Stimulated activated CD8-positive, alpha-beta memory T cell treated with anti-CD3 and anti-CD28 coated beads, Interleukin-4, amount 100 ng/mL, for 48 hours (primary cell): ENCODE data around the gene NEK6.

Source experiments
- DNase-seq: peaks from one replicate; pipeline ENCODE4 v3.0.0-alpha.2; 2020

The NEK6 gene

DNA sequence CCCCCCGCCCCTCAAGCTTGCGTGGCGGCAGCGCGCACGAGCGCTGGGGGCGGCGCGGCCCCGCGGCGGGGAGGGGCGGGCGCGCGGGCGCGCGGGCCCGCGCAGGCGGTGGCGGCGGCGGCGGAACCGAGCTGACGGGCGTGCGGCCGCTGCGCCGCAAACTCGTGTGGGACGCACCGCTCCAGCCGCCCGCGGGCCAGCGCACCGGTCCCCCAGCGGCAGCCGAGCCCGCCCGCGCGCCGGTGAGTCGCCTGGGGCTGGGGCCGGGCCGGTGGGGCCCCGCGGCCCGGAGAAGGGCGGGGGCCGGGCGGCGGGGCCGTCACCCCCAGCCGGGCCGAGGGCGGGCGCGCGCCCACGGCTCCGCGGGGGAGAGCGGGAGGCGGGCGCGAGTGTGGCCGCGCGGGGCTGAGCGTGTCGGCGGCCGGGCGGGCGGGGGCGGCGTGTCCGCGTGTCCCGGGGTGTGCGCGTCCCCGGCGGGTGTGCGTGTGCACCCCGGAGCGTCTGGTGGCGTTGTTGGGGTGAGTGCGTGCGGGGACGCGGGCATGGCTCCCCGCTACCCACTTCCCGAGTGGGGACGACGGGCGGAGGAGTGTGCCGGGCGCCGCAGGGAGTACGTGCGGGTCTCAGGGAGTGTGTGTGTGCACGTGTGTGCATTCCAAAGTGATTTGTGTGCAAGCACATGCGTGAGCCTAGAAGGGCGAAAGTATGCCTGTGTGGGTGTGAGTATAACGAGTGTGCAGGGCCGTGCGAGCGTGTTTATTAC, at the start of gene NEK6:
TSS of gene NEK6 (plus strand) at position 106 of the 763 bp plus-strand sequence. CDS start 44,016 bp downstream, outside the sequence.
- peak; percentile 45 for DNase-seq

DNA sequence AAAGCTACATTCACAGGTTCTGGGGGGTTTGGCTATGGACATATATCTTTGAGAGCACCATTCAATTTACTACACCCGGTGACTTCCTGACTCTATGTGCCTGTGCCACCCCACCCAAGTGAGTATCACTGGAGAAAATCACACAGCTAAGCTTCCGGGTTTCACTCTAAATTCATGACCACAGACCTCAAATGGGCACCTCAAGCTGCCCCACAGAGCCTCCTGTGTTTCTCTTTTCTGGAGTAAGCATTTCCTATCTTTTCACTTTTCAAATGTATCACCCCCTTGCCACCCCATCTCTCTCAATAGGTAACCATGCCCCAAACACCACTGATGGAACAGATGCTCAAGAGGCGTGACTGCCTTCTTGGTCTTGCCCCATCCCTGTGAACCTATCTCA, 49.2 kb upstream of the NEK6 start:
- DNase-seq: no peak

DNA sequence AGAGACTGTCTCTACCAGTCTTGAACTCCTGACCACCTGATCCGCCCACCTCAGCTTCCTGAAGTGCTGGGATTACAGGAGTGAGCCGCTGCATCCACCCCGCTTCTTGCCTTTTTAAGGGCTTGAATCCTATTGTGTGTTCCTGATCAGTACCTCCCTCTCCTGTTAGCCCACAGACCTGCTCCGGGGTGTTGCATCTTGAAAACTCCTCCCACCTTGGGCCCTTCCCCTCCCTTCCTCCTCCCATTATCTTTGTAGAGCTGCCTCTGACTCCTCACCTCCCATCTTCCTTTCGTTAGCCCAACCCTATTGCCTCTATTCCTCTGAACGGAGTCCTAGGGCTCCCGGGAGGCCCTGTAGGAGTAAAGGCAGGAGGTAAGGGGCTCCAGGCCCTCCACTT, 48.5 kb upstream of the NEK6 start:
- no peak for DNase-seq

DNA sequence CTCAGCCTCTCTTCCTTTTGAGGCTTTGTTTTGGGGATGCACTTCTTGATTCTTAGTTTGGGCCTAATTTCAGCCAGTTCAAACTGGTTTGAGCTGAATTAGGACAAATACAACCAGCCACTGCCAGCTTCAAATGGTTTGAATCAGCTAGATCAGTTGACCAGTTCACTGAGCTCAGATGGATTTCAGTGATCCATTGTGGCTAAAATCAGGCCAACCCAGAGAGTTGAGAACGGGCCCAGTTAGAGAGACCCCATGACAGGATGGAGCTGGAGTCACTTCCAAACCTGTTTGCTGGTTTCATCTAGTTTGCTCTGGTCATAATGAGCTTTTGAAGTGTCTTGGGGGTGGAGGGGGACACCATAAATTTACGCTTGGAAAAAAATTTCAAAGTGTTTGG, 48.0 kb upstream of the NEK6 start:
- DNase-seq: peak; percentile 17

DNA sequence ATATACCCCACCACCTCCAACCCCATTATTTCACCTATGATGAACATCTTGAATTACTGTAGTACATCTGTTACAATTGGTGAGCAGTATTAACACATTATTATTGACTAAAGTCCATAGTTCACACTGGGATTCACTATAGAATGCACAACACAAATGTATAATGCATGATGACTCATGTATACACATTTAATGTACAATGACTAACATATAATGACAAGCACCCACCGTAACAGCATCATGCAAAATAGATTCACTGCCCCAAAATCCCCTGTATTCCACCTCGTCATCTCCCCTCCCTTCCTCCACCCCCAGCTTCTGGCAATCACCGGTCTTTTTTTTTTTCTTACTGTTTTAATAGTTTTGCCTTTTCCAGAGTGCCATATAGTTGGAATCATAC, 47.1 kb upstream of the NEK6 start:
- no peak for DNase-seq

DNA sequence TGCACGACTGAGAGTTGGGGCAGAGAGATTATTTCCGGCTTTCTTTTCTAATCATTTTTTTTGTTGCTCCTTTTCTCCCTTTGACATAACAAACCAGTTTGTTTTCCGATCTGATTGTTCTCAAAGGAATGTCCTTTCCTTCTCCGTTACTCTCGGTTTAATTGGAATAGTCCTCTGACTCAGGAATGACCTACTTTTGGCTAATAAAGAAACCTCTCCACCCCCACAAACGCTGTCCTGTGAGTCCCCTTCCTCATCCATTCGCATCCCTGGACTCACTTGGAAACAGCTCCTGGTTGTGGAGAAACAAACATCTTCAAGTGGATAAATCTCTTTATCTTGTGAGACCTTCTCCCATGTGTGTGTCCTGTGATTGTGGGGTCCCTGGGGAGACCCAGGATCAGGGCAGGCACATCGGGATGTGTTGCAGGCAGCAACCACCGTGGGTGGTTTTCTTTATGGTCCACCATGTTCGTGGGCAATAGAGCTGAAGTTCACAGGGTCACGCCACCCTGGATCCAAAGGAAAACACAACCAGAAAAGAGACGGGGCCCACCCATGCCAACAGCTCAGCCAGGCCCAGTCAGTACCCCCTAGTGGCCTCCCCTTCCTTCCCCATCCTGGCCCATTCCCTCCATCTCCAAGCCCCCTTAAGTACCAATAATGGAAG, 45.2 kb upstream of the NEK6 start:
- DNase-seq: no peak

DNA sequence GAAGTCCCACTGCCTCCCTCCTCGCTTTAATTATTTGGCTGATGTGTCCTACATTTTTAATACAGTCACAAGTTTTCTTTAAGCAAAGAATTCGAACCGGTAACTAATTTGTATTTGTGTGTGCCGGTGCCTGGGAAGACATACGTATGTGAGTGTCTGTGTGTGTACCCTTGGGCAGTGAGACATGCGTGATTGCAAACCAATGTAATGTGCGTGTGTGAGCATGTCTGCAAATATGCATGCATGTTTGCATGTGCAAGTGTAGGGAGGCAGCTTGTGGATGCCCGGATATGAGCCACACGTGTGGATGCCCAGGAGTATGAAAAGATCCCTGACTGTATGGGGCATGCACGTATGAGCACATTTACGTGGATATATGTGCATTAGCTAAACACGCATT, 44.4 kb upstream of the NEK6 start:
- DNase-seq: no peak

DNA sequence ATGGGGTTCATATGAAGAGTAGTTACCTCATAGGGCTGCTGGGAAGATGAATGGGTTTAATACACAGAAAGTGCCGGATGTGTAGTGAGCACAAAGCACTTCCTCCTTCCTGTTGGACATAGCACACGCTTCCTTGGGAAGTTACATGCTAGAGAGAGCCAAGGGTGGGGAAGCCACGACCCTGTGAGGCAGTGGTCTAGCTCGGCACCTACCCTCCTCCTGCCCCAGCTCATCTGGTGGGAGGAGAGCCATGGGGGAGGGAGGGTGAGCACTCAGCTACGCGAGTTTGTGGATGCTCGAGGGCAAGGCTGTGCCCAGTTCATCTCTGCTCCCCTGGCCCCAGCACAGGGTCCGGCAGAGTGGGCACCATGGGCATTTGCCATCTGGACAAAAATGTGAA, 43.6 kb upstream of the NEK6 start:
- no peak for DNase-seq

DNA sequence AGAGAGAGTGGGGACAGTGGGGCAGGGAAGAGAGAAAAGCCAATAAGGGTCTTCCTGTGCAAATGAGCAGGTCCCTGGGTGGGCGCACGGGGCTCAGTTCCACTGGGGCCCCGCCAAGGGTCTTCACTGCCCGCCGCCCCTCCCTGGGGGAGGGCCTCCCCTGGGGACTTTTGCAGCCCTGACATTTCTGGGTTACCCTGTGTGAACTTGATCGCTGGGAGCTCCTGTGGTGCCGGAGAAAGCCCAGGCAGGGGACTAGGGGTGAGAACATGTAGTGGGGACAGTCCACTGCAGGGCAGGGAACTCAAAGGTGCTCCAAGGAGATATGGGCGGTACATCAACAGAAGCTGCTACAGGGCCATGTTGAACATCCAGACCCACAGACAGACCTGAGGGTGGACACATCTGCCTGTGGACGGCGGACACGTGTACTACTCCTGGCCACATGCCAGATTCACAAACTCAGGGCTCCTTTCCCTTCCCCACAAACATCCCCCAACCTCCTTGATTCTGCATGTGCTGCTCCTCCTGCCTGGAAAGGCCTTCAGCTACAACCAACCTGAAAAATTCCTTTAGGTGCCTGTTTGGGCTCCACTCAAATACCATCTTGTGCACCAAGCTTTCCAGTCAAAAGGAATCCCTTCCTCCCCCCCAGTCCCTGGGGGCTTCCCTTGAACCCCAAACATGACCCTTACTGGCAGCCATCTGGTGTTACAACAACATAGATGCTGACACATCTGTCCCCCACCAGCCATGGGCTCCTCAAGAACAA, 43.0 kb upstream of the NEK6 start:
- no peak for DNase-seq

DNA sequence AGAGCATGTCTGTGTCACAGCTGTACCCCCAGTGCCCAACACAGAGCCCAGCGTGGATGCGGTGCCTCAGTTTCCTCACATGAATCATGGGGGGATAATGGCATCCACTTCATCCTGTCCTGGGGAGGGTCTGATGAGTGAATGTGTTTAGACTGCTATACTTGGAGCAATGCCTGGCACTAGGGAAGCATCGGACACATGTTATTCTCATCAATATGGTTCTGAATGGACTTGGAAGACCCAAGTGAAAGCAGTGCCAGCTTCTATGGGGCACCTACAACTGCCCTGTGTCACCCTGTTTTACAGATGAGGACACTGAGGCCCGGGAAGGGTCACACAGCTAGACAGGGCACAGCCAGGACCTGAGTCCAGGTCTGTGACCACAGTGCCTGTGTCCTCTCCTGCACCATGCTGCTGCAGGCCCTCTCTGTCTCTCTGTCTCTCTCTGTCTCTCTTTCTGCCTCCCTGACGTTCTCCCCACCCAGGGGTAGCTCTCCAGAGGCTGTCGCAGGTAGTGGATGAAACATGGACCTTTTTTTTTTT, 42.3 kb upstream of the NEK6 start:
- DNase-seq: no peak

DNA sequence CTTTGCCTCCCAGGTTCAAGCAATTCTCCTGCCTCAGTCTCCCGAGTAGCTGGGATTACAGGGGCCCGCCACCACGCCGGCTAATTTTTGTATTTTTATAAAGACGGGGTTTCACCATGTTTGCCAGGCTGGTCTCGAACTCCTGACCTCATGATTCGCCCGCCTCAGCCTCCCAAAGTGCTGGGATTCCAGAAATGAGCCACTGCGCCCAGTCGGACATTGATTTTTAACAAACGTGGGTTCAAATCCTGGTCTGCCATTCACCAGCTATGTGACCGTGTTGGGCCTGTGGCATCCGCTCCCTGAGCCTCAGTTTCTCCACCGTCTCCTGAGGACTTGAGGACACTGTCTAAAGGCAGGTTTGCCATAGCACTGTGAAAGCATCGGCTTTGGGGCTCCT, 41.8 kb upstream of the NEK6 start:
- DNase-seq: no peak

DNA sequence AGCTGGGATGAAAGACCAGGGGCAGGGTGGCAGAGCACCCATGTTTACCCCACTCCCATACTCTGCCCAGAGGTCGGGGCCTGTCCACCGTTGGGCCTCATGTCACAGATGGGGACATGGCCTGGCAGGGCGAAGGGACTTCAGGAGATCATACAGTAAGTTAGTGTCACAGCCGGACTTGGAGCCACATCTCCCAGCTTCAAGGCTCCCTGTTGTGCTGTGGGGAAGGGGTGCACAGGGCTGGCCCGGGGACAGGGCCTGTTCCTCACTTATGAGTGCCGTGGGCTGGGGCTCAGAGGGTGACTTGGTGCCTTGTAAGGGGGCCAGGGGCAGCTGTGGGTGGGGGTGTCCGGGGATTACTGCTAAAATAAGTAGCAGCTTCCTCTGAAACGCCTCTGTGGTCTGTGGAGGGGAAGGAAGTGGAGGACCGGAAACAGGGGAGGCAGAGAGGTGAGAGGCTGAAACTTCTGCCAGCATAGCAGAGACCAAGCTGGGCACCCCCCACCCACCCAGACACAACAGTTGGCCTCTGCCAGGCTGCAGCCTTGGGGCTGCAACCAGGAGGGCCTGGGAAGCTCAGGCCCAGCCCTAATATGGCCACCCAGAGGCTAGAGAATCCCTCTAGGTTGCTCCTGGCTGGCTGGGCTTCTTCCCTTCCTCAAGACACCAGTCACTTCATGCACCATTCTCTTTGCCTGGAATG, 41.1 kb upstream of the NEK6 start:
- DNase-seq: peak; percentile 73

DNA sequence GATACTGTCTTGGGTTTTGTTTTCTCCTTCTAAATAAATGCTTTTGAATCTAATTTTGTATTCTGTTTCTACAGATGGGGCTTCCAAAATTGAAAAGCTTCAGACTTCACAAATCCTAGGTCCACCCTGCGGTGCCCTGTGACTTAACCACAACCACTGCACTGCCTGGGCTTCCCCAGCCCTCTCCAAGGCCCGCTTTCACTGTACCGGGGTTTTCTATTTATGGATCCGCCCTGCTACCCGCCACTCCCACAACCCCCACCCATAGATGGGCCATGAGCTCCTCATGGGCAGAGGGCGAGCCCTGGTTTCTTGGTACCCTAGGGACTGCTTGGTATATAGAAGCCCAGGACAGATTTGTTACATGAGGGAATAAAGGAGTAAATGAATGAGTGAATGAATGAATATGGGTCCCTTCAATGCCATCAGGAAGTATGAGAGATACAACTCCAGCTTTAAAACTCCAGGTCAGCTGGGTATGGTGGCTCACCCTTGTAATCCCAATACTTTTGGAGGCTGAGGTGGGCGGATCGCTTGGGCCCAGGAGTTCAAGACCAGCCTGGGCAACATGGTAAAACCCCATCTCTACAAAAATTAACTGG, 39.8 kb upstream of the NEK6 start:
- no peak for DNase-seq

DNA sequence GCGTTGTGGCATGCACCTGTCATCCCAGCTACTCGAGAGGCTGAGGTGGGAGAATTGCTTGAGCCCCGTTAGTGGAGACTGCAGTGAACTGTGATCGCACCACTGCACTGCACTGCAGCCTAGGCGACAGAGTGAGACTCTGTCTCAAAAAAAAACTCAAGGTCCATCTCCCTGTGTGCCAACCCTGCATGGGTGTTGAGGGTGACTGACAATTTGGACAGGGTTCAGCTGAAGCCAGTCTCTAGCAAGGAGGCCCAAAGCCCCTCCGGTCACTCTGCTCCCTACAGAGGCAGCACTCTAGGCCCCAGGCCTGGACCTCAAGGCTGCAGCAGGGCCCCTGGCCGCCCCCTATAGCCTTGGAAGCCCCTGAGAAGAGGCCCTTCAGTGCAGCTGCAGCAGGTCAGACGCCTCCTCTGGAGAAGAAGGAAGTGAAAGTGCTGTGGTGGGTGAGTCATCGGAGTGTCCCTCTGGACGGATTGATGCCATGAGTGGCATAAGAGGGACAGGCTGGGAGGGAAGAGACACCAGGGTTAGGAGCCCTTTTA, 39.2 kb upstream of the NEK6 start:
- DNase-seq: peak; percentile 68

DNA sequence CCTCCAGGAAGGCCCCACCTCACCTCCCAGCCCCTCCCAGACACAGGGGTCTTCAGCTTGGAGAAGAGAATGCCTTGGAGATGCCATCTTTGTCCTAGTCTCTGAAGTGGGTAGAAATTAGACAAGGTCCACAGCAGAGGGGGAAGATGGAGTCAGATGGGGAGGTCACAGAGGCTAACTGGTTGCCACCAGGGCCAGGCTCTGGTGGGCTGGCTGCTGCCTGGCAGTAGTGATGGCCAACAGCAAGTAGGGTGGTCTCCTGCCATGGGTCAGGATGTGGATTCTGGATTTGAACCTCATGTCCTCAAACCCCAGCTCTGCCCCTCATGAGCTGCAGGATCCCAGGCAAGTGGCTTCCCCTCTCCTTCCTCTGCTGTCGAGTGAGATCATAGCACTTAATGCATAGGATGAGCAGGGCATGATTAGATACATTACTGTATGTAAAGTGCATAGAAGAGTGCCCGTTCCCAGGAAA, 38.7 kb upstream of the NEK6 start:
- no peak for DNase-seq

DNA sequence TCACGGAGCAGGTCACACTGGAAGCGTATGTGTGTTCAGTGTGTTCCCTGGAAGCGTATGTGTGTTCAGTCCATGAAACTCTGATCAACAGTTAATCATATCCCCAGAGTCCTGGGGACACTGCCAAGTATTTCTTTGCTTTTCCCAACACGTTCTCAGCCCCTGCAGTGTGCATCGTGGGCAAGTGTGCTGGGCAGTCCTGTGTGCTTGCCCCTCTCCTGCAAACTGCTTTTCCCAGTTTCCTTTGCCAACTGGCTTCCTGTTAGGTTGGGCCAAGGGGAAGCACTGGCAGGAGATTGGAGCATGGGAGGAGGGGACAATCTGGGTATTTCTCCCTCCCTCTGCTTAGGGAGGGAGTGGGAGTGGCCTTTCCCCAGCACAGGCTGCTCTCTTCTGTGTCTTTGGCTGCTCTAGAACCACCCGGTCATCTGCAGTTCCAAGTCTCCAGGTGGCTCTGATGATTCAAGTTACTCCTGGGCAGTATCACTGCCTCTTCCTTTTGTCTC, 36.8 kb upstream of the NEK6 start:
- DNase-seq: peak; percentile 18

DNA sequence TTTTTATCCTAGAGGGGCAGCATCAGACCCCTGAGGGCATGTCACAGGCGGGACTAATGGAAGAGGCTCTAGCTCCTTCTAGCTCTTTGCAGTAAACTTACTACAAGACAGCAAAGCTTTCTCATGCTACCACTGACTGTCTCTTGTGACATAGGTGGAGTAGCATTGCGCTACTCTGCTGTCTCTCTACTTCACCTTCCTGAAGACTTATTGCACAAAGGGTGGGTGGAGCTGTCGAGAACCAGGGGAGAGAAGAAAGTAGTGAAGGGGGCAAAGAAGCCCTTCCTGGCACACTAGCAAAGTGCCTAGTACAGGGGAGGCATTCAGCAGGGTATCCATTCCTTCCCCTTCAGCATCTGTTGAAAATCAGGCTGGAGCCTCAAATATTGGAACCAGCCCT, 36.1 kb upstream of the NEK6 start:
- DNase-seq: no peak

DNA sequence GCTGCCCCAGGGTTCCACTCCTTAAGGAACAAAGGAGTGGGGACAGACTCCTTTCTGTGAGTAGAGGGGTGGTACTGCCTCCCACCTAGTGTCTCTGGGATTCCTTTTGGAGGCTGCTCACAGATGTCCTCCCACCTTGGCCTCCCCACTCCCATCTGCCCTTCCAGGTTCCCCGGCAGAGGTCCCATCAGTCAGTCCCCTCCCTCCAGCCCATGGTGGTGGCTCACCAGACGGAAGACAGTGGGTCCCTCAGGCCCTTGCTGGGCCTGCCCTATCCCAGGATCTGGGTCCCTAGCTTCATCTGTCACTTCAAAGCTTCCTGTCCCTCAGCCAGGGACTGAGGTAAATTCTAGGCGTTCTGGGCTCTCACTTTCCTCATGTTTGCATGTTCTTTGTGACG, 35.6 kb upstream of the NEK6 start:
- DNase-seq: peak; percentile 17

DNA sequence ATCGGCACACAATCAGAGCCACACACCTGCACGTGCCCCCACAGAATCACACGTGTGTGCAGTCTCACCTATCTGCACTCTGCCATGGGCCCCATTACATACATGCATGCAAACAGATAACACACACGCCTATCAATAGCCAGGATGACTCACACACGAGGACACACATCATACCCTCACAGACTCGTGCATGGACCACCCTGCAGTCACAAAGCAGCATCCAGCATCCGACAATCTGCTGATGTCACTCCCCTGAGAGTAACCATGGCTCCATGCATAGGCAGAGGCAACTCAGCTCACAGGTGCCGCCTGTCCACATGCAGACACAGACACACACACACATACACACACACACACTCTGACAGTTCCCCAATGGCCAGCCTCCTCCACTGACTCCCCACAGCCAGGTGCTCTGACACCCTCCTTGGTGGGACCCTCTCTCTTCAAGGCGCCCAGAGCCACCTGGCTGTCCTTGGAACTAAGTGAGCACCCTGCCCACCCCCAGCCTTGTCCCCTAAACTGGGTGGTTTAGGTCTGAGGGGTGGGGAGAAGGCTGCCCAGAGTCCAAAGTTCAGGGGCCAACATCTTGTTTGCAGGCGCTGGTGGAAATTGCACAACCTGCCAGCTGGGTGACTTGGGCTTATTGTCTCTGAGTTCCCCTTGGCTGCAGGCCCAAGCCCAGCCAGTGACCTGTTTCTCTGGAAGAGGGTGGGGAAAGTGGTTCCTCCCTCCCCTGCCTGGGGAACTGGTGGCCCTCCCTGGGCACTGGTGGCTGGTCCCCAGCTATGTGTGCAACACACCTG, 34.6 kb upstream of the NEK6 start:
- DNase-seq: no peak

DNA sequence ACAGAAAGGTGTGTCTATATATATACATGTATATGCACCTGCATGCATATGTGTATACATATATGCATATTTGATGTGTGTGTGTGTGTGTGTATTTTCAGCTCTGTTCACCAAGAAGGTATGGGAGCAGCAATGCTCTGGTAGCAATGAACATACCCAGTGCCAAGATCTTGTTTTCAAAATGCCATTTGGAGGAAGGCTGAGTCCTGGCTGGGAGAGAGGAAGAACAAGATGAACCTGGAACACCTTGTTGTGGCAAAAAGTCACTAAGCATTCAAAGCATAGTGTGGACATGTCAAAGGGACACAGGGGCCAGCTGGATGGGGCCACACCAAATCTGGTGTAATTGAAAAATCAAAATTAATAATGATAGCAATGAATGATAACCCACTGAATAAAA, 31.8 kb upstream of the NEK6 start:
- no peak for DNase-seq

DNA sequence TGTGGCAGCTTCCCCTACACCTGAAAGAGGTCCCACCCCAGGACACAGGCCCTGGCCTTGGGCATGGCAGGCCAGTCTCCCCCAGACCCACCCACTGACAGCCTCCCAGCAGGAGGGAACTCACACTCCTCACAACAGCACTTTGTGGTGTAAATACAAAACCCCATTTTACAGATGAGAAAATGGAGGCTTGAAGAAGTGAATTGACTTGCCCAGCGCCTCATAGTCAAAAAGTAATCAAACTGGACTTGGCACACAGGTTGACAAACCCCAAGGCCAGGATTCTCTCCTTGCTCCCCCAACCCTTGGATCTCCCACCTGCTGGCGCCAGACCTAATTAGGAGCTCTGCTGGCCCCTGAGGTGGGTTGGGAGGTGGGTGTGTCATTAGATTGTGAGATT, 29.2 kb upstream of the NEK6 start:
- DNase-seq: no peak
